Endothelial cell of umbilical vein (primary cell): ENCODE results near the gene RNF186.

Experiments
- EZH2 ChIP-seq: IDR thresholded peaks from 2 replicates; pipeline ENCODE4 v1.6.1; 2012; ENCODE audit warnings: borderline replicate concordance, low read depth, mild to moderate bottlenecking, moderate library complexity, low read length, inconsistent platforms; ENCODE audit not compliant: severe bottlenecking
- GATA2 ChIP-seq: IDR thresholded peaks from 2 replicates; pipeline ENCODE4 v1.7.0; 2011; ENCODE audit warnings: low read depth, mild to moderate bottlenecking, moderate library complexity, mixed read lengths, low read length; ENCODE audit not compliant: insufficient read length, insufficient read depth
- JUN ChIP-seq: IDR thresholded peaks from 2 replicates; pipeline ENCODE4 v1.6.1; 2011; ENCODE audit warnings: borderline replicate concordance, low read depth; ENCODE audit not compliant: insufficient read length, insufficient read depth

- no peak for TF ChIP-seq GATA2
- TF ChIP-seq JUN = no peak
- no peak for TF ChIP-seq EZH2
Measured at GRCh38 chr1:19775831-19776230, 39.3 kb downstream of the RNF186 start.
